Fibroblast of peridontal ligament (primary cell): ENCODE data around the gene CAPRIN2.

Experiments used
- DNase-seq: peaks from one replicate; pipeline ENCODE4 v3.0.0-alpha.2; 2010; ENCODE audit errors: extremely low read depth

Gene CAPRIN2

GRCh38 chr12:30764251-30764650 lies 9.5 kb upstream of the CAPRIN2 start:
- DNase-seq: no peak

- no peak for DNase-seq
Observed at GRCh38 chr12:30763053-30763452, 8.3 kb upstream of the CAPRIN2 start.

GRCh38 chr12:30761730-30762129 lies 7.0 kb upstream of the CAPRIN2 start:
- DNase-seq: no peak

GRCh38 chr12:30757316-30757715 lies 2.6 kb upstream of the CAPRIN2 start:
- DNase-seq: no peak

- DNase-seq: no peak
Observed at GRCh38 chr12:30756074-30756473, 1.3 kb upstream of the CAPRIN2 start.

- DNase-seq: no peak
Observed at GRCh38 chr12:30755395-30755762, 628 bp upstream of the CAPRIN2 start.

GRCh38 chr12:30754383-30754749 lies 385 bp downstream of the CAPRIN2 start:
- no peak for DNase-seq

GRCh38 chr12:30753751-30754382 lies 884 bp downstream of the CAPRIN2 start:
- peak; percentile 75 for DNase-seq

- DNase-seq: peak; percentile 60
Observed at GRCh38 chr12:30753233-30753632, 1.5 kb downstream of the CAPRIN2 start.

- no peak for DNase-seq
Observed at GRCh38 chr12:30752255-30752654, 2.5 kb downstream of the CAPRIN2 start.

- no peak for DNase-seq
Observed at GRCh38 chr12:30748147-30748546, 6.6 kb downstream of the CAPRIN2 start.

- DNase-seq: no peak
Observed at GRCh38 chr12:30746190-30746589, 8.6 kb downstream of the CAPRIN2 start.

GRCh38 chr12:30744321-30744720 lies 10.4 kb downstream of the CAPRIN2 start:
- DNase-seq: no peak

GRCh38 chr12:30740274-30740673 lies 14.5 kb downstream of the CAPRIN2 start:
- no peak for DNase-seq

- DNase-seq: no peak
Observed at GRCh38 chr12:30739020-30739419, 15.7 kb downstream of the CAPRIN2 start.

GRCh38 chr12:30732954-30733637 lies 21.7 kb downstream of the CAPRIN2 start:
- DNase-seq: no peak

- DNase-seq: no peak
Observed at GRCh38 chr12:30730011-30730410, 24.7 kb downstream of the CAPRIN2 start.

GRCh38 chr12:30729547-30729946 lies 25.2 kb downstream of the CAPRIN2 start:
- DNase-seq: no peak

GRCh38 chr12:30726647-30727046 lies 28.1 kb downstream of the CAPRIN2 start:
- DNase-seq: no peak

GRCh38 chr12:30725739-30726138 lies 29.0 kb downstream of the CAPRIN2 start:
- peak; percentile 86 for DNase-seq

GRCh38 chr12:30719060-30719459 lies 35.7 kb downstream of the CAPRIN2 start:
- DNase-seq: peak; percentile 95

GRCh38 chr12:30707613-30708342 lies 47.0 kb downstream of the CAPRIN2 start:
- DNase-seq: no peak

GRCh38 chr12:30706476-30706875 lies 48.3 kb downstream of the CAPRIN2 start:
- no peak for DNase-seq
